Right renal pelvis (tissue), 4 donors: ENCODE data around the gene SDK1. TPM values are rescaled to one million over a fixed set of nuclear protein-coding genes. Genes with fewer than 3 reads are reported as not detected.

ENCODE experiments used
- DNase-seq, 4 donors: peaks; one replicate each; pipeline ENCODE4 v3.0.0-alpha.2; 2013; ENCODE audit warnings: low read depth in 4 of 4, low spot score in 3 of 4, missing footprints in 1 of 4
- polyA plus RNA-seq, 4 donors: library from polyadenylated mRNA; unstranded; fragments of 120-200 nt; gene quantifications; one replicate each; pipeline ENCODE4 v1.2.1, GENCODE V29; 2013; ENCODE audit not compliant: insufficient read length in 4 of 4

Gene SDK1
- polyA plus RNA-seq, 4 donors: 6.8 to 8.2 (median 6.9) TPM

DNA sequence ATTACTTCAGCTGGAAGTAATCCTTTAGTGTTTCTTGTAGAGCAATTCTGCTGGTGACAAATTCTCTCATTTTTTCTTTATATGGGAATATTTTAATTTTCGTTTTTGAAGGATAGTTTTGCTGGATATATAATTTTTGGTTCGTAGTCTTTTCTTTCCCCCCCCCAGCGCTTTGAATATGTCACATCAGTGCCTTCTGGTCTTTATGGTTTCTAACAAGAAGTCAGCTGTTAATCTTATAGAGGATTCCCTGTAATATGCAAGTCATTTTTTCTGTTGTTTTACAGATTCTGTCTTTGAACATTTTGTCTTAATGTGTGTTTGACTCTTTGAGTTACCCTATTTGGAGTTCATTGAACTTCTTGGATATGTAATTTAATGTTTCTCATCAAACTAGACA, 96.3 kb downstream of the SDK1 start:
- no peak for DNase-seq

DNA sequence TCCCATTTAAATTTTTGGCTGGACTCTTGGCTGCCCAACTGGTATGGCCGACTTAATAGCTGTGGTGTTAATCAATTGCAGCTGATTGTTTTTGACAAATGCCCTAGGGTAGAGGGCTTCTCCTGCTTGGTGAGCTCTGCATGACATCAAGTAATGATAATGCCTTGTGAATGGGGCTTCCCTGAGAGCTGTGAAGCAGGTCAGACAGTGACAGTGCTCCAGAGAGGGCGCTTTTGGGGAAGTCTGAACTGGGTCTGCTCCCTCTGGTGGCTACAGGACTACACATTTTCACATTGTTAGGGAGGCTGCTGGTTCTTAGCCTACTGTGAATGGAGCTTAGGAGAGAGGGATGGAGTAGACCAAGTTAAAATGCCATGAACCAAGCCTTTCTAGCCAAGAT, 98.8 kb downstream of the SDK1 start:
- no peak for DNase-seq

GRCh38 chr7:3404501-3404900, 103.4 kb downstream of the SDK1 start:
- peak; percentile 23 to 63 (median 56) for DNase-seq

GRCh38 chr7:3408814-3409595, 108.0 kb downstream of the SDK1 start:
- DNase-seq: no peak

DNA sequence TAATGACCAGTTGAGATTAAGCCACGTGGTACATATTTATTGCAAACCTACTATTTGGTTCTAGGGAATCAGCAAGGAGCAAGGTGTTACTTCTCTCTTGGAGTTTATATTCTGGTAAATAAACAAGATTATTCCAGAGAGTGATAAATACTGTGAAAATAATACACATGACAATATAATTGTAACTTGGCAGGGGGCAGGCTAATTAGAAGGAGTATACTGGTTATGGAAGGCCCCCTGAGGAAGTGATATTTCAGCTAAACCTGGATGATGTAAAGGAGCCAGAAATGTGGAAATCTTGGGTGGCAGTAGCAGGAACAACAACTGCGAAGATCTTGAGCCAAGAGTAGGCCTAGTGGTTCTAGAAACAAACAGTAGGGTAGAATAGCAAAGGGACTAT, 111.8 kb downstream of the SDK1 start:
- no peak for DNase-seq

GRCh38 chr7:3415861-3416312, 114.8 kb downstream of the SDK1 start:
- DNase-seq: no peak

DNA sequence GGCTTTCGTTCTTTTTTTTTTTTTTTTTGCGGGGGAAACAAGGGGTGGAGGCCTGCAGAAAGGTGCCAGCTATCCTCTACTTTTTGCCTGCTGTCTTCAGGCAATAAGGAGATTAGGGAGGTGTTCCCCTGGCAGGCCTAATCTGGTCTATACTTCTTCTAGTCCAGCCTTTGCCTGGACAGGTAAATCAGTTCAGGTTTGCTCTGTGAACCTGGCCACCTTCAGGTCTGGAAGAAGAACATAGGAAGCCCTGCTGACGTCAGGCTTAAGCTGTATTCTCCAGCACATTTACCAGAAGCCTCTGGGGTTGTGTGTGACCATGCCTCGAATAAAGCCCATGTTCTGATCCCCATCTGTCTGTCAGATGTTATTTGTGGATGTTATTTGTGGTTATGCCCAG, 115.4 kb downstream of the SDK1 start:
- DNase-seq: no peak

DNA sequence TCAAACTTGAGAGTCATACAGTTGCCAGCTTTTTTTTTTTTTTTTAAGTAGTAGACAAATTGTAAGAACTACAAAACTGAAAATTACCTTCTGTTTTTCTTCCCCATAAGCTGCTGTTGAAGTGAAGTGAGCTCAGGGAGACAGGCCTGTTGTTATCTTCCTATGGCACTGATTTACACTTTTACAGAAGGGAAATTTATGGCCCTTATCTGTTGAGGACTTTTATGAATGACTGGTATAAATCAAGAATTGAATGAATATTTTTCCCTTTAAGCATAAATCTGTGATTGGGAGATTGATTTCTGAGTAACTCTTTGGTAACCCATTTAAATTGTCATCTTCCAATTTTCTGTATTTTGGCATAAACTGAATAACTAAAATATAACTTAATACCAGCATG, 124.0 kb downstream of the SDK1 start:
- DNase-seq: no peak

DNA sequence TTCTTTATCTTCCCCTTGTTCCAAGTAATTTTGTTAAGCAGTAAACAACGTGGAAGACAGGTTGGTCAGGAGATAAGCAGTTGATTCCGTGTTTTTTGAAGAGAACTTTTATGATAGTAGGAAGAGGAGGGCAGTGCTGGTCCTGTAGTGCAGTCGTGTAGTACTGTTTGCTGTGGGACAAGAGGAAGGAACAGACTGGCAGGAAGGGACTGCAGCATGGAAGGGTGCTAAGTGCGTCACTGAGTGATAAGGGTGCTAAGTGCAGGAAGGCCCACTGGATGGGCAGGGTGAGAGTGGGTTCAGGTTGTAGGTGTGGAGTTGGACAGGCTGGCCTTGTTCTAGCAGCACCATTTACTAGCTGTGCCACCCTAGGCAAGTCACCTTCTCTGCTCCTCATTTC, 125.0 kb downstream of the SDK1 start:
- no peak for DNase-seq

- DNase-seq: no peak
Observed at GRCh38 chr7:3427957-3428356, 126.9 kb downstream of the SDK1 start.

DNA sequence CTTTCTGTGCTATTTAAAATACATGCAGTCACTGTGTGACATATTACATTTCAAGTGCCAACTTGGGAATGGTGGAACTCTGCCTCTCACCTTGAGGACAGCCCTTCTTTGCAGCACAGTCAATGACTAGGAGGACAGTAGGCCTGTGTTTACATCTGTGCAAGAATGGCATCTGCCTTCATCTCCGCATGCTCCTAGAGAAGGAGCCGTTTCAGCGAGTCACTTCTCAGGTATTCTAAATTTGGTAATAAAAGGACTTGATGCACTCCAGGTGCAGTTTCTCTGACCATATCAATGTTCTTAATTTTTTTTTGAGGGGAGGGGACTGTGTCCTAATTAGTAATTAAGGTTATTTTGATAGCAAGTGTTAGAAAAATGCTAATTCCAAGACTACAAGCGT, 128.9 kb downstream of the SDK1 start:
- no peak for DNase-seq

- no peak for DNase-seq
Observed at GRCh38 chr7:3430588-3430987, 129.5 kb downstream of the SDK1 start.

GRCh38 chr7:3431306-3431705, 130.3 kb downstream of the SDK1 start:
- DNase-seq: no peak

DNA sequence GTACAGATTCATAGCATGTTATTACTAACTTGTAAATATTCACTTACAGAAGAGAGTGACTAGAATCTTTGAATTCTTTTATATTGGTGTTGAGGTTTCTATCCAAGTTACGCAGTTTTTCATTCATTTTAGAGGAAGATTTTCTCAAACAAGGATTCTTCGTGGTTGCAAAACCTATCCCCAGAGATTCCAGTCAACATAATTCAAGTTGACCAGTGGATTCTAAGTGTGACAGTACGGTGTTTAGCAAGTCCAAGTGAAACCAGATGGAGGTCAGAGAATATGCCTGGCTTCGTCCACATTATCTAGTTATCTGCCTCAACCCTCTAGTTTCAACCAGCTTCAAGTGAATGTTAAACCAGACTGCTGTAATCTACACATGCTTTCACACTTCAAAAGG, 131.9 kb downstream of the SDK1 start:
- DNase-seq: no peak

DNA sequence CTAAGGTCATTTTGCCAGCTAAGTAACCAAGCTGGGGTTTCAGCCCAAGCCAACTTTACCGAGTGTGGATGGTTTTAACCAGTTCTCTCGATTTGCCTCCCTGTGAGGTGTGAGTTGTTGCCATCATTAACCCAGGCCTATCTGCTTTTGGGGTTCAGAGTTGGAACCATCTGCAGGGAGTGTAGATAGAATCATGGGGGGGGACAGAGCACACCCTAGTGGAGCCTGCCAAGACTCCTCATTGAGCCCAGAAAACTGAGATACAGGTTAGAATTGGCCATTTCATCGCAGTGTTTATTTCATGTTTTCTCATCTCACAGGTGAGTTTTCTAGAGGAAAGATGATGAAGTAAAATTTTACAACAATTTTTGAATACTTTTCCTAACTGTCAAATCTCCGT, 133.6 kb downstream of the SDK1 start:
- no peak for DNase-seq

- DNase-seq: no peak
Observed at GRCh38 chr7:3436112-3436511, 135.1 kb downstream of the SDK1 start.

GRCh38 chr7:3436746-3437145, 135.7 kb downstream of the SDK1 start:
- DNase-seq: no peak

- no peak for DNase-seq
Observed at GRCh38 chr7:3437467-3437866, 136.4 kb downstream of the SDK1 start.

DNA sequence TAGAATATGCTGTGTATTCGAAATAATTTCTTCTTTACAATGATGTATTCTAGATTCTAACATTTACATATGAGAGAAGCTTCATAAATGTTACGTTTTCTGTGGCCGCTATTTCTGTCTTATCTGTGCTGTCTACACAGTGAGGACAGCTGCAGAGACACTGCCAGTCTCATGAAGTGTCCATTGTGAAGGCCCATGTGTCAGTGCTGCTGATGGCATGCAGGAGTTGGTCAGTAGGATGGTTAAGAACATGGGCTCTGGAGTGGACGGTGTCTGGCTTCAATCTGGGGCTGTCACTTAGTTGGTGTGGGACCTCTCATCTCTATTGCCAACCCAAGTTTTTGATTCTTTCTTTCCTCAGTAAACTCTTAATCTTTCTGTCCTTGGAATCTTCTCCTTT, 137.3 kb downstream of the SDK1 start:
- DNase-seq: no peak

DNA sequence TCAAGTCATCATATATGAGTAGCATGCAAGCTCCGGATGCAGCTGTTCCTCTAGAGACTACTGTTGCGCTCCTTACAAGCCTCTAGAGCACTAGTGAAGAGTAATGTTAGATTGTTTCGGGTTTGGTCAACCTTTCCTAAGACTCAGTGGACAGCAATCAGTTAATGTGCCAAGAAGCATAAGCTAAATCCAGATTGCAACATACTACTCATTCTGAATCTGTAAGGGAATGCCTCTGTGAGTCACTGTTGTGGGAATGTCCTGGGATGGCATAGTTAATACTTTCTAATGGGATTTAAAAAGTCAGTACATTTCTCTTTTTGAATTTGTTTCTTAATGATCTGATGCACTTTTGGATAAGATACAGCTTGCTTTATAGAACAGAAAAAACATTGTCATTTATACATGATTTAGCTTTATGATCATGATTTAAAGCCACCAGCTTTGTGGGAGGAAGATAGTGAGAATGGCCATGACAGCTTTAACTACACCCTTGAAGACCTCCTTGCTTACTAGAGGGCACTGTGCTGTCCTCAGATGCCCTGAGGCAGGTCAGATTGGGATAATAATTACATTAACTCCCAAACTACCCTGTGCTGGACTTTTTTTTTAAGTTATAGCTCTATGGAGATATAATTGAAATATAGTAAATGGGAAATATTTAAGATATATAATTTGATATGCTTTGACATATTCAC, 138.4 kb downstream of the SDK1 start:
- no peak for DNase-seq

GRCh38 chr7:3440509-3440908, 139.5 kb downstream of the SDK1 start:
- no peak for DNase-seq

- no peak for DNase-seq
Observed at GRCh38 chr7:3443716-3444115, 142.7 kb downstream of the SDK1 start.
